GM12878 (cell line): ENCODE results near the gene TNFSF4.

Source experiments
- CTCF ChIP-seq, 3 experiments: IDR thresholded peaks in 2 of 3; conservative IDR thresholded peaks in 1 of 3; 2 replicates each; pipeline ENCODE4 v1.5.1; 2011; ENCODE audit warnings: low read depth in 3 of 3, low read length in 3 of 3, mild to moderate bottlenecking in 3 of 3, control low read depth in 2 of 3, moderate library complexity in 2 of 3, inconsistent platforms in 1 of 3, mixed read lengths in 1 of 3; ENCODE audit not compliant: control insufficient read depth in 2 of 3, insufficient read depth in 1 of 3; ENCODE audit errors: extremely low read depth in 1 of 3
- ETV6 ChIP-seq, 2 experiments: fragments of 450-650 bp in 1 of 2; IDR thresholded peaks in 1 of 2; conservative IDR thresholded peaks in 1 of 2; 2 replicates each; pipeline ENCODE4 v1.6.1; 2014; ENCODE audit warnings: antibody characterized with exemption in 1 of 2, borderline replicate concordance in 1 of 2, low read depth in 1 of 2, mild to moderate bottlenecking in 1 of 2, moderate library complexity in 1 of 2
- NR2C1 ChIP-seq: fragments of 450-650 bp; IDR thresholded peaks from 2 replicates; pipeline ENCODE4 v1.6.1; 2017; ENCODE audit warnings: antibody characterized with exemption, mild to moderate bottlenecking, moderate library complexity
- POLR2A ChIP-seq: IDR thresholded peaks from 2 replicates; pipeline ENCODE4 v1.6.1; 2011; ENCODE audit warnings: low read depth, mild to moderate bottlenecking, low read length
- RAD21 ChIP-seq: IDR thresholded peaks from 2 replicates; pipeline ENCODE4 v1.6.1; 2011; ENCODE audit warnings: mild to moderate bottlenecking, low read depth, low read length, moderate library complexity; ENCODE audit not compliant: insufficient read depth
- RBBP5 ChIP-seq: fragments of 200-600 bp; sonication (generic); conservative IDR thresholded peaks from 2 replicates; pipeline ENCODE4 v1.6.1; 2016
- RCOR1 ChIP-seq: conservative IDR thresholded peaks from 2 replicates; pipeline ENCODE4 v1.6.1; 2012; ENCODE audit warnings: low read depth, low read length, improper control_type of control experiment
- REST ChIP-seq: IDR thresholded peaks from 2 replicates; pipeline ENCODE4 v1.6.1; 2012; ENCODE audit warnings: mild to moderate bottlenecking, low read depth, low read length
- SREBF2 ChIP-seq: IDR thresholded peaks from 2 replicates; pipeline ENCODE4 v1.6.1; 2012; ENCODE audit warnings: mild to moderate bottlenecking, low read length
- USF2 ChIP-seq: IDR thresholded peaks from 2 replicates; pipeline ENCODE4 v1.6.1; 2011; ENCODE audit warnings: low read depth, low read length, improper control_type of control experiment, borderline replicate concordance
- YY1 ChIP-seq: IDR thresholded peaks from 2 replicates; pipeline ENCODE4 v1.6.1; 2011; ENCODE audit warnings: low read depth, mild to moderate bottlenecking, low read length
- ZNF24 ChIP-seq: fragments of 450-650 bp; IDR thresholded peaks from 2 replicates; pipeline ENCODE4 v1.6.1; 2017; ENCODE audit warnings: antibody characterized with exemption, mild to moderate bottlenecking

GRCh38 chr1:173210283-173210682 is 3.2 kb upstream of the TNFSF4 start:
- TF ChIP-seq POLR2A = no peak
- no peak for TF ChIP-seq USF2
- TF ChIP-seq RBBP5 = no peak
- TF ChIP-seq CTCF (IDR thresholded peaks at IDR 0.05 in 2 of 3, conservative IDR thresholded peaks at IDR 0.05 in 1 of 3; ENCODE audit: control insufficient read depth in 2 of 3, extremely low read depth in 1 of 3, insufficient read depth in 1 of 3, low read depth in 3 of 3, low read length in 3 of 3) = no peak
- no peak for TF ChIP-seq YY1
- no peak for TF ChIP-seq REST
- no peak for TF ChIP-seq RAD21
- no peak for TF ChIP-seq NR2C1
- no peak for TF ChIP-seq RCOR1
- TF ChIP-seq ZNF24 = no peak
- TF ChIP-seq SREBF2 = no peak
- TF ChIP-seq ETV6 (conservative IDR thresholded peaks at IDR 0.05 in 1 of 2, IDR thresholded peaks at IDR 0.05 in 1 of 2; ENCODE audit: borderline replicate concordance in 1 of 2, low read depth in 1 of 2) = no peak
